ENCODE results near the gene NWD2.
"Not testable (repeated sequence)": the region's sequence is repeated elsewhere in the genome, so short reads cannot be mapped to it uniquely, and the experiment has no call there.

NWD2 gene

GRCh38 chr4:37389366-37389765, 144.8 kb downstream of the NWD2 start:
- FAIRE-seq (no peak), DNase-seq (ENCODE audit: extremely low spot score, insufficient read length, low read depth) (no peak)

- DNase-seq (ENCODE audit: extremely low spot score, insufficient read length, low read depth) (no peak), FAIRE-seq (peak; percentile 64)
These were observed 145.5 kb downstream of the NWD2 start for GRCh38 chr4:37389967-37390580.

GRCh38 chr4:37392521-37393255, 148.1 kb downstream of the NWD2 start:
- DNase-seq (ENCODE audit: extremely low spot score, insufficient read length, low read depth) (no peak), FAIRE-seq (peak; percentile 77)

GRCh38 chr4:37393321-37393720, 148.8 kb downstream of the NWD2 start:
- DNase-seq (ENCODE audit: extremely low spot score, insufficient read length, low read depth) (no peak), FAIRE-seq (no peak)

- FAIRE-seq: peak; percentile 62
- no peak for DNase-seq (ENCODE audit: extremely low spot score, insufficient read length, low read depth)
These were observed 149.3 kb downstream of the NWD2 start for GRCh38 chr4:37393889-37394288.

GRCh38 chr4:37397505-37397904, 153.0 kb downstream of the NWD2 start:
- DNase-seq (ENCODE audit: extremely low spot score, insufficient read length, low read depth) (no peak), FAIRE-seq (no peak)

- FAIRE-seq: peak; percentile 80
- DNase-seq (ENCODE audit: extremely low spot score, insufficient read length, low read depth): no peak
These were observed 155.8 kb downstream of the NWD2 start for GRCh38 chr4:37400241-37400881.

- not testable (repeated sequence) for FAIRE-seq; DNase-seq (ENCODE audit: extremely low spot score, insufficient read length, low read depth)
These were observed 163.6 kb downstream of the NWD2 start for GRCh38 chr4:37407938-37408826.

- FAIRE-seq: not testable (repeated sequence)
These were observed 169.1 kb downstream of the NWD2 start for GRCh38 chr4:37413612-37414011.

GRCh38 chr4:37415845-37416369, 171.4 kb downstream of the NWD2 start:
- DNase-seq (ENCODE audit: extremely low spot score, insufficient read length, low read depth) (no peak), FAIRE-seq (no peak)

More at GRCh38 chr4:37413612-37414011, 169.1 kb downstream of the NWD2 start:
- DNase-seq (ENCODE audit: extremely low spot score, insufficient read length, low read depth): not testable (repeated sequence)

GRCh38 chr4:37421614-37422013, 177.1 kb downstream of the NWD2 start:
- FAIRE-seq: no peak
- DNase-seq (ENCODE audit: extremely low spot score, insufficient read length, low read depth): no peak

GRCh38 chr4:37422102-37422501, 177.6 kb downstream of the NWD2 start:
- FAIRE-seq (no peak), DNase-seq (ENCODE audit: extremely low spot score, insufficient read length, low read depth) (no peak)

- DNase-seq (ENCODE audit: extremely low spot score, insufficient read length, low read depth): no peak
- FAIRE-seq: no peak
These were observed 178.1 kb downstream of the NWD2 start for GRCh38 chr4:37422638-37423037.

- DNase-seq (ENCODE audit: extremely low spot score, insufficient read length, low read depth) (no peak), FAIRE-seq (no peak)
These were observed 178.8 kb downstream of the NWD2 start for GRCh38 chr4:37423310-37423709.

- DNase-seq (ENCODE audit: extremely low spot score, insufficient read length, low read depth): no peak
- FAIRE-seq: no peak
These were observed 180.2 kb downstream of the NWD2 start for GRCh38 chr4:37424753-37425152.

- DNase-seq (ENCODE audit: extremely low spot score, insufficient read length, low read depth) (no peak), FAIRE-seq (no peak)
These were observed 181.3 kb downstream of the NWD2 start for GRCh38 chr4:37425857-37426256.

GRCh38 chr4:37427193-37427592, 182.7 kb downstream of the NWD2 start:
- DNase-seq (ENCODE audit: extremely low spot score, insufficient read length, low read depth): no peak
- FAIRE-seq: no peak

GRCh38 chr4:37429906-37430305, 185.4 kb downstream of the NWD2 start:
- FAIRE-seq (no peak), DNase-seq (ENCODE audit: extremely low spot score, insufficient read length, low read depth) (no peak)

- no peak for DNase-seq (ENCODE audit: extremely low spot score, insufficient read length, low read depth)
- FAIRE-seq: no peak
These were observed 186.3 kb downstream of the NWD2 start for GRCh38 chr4:37430718-37431416.

- peak; percentile 64 for FAIRE-seq
- peak; percentile 4 for DNase-seq (ENCODE audit: extremely low spot score, insufficient read length, low read depth)
These were observed 186.8 kb downstream of the NWD2 start for GRCh38 chr4:37431417-37431743.
